H1 (cell line): ENCODE data around the gene MORN4. TPM values are rescaled to one million over a fixed set of nuclear protein-coding genes. Genes with fewer than 3 reads are reported as not detected.

ENCODE experiments used
- CTCF ChIA-PET: fragments of 300-600 bp; sonication (Branson Sonifier 250); formaldehyde crosslinking; loops from one replicate; lab custom pipeline; 2021; ENCODE audit not compliant: partially characterized antibody; lab: Charles Lee
- POLR2A ChIA-PET: fragments of 300-600 bp; sonication (Branson Sonifier 250); formaldehyde crosslinking; loops from one replicate; lab custom pipeline; 2021; ENCODE audit warnings: inconsistent platforms; ENCODE audit not compliant: partially characterized antibody; lab: Charles Lee
- DNase-seq, 2 experiments: peaks; one replicate each; pipeline versions ENCODE4 v3.0.0 to v3.0.0-alpha.2; 2010 to 2022; ENCODE audit warnings: low spot score in 2 of 2, low read depth in 1 of 2, mixed read lengths in 1 of 2
- FAIRE-seq: peaks from 2 replicates; lab custom pipeline; 2011; peaks lifted over from hg19 to GRCh38; lab: Jason Lieb, UNC
- H2AFZ ChIP-seq: 2 replicates; pipeline ENCODE4 v1.8.1; 2012; ENCODE audit warnings: low read length, inconsistent platforms
- H2AK5ac ChIP-seq: 2 replicates; pipeline ENCODE4 v1.6.1; 2013; ENCODE audit warnings: low read depth, low read length
- H2BK120ac ChIP-seq: replicated peaks from 2 replicates; pipeline ENCODE3; 2013; ENCODE audit warnings: low read depth, low read length, inconsistent platforms
- H2BK12ac ChIP-seq: 2 replicates; pipeline ENCODE4 v1.6.1; 2013; ENCODE audit warnings: low read depth, low read length
- H2BK15ac ChIP-seq: 2 replicates; pipeline ENCODE4 v1.6.1; 2013; ENCODE audit warnings: low read length
- H2BK20ac ChIP-seq: 2 replicates; pipeline ENCODE4 v1.6.1; 2013; ENCODE audit warnings: low read length
- H2BK5ac ChIP-seq: 2 replicates; pipeline ENCODE4 v1.6.1; 2013; ENCODE audit warnings: low read depth, low read length
- H3K14ac ChIP-seq: 2 replicates; pipeline ENCODE4 v1.6.1; 2013; ENCODE audit warnings: inconsistent platforms; ENCODE audit not compliant: insufficient read length
- H3K18ac ChIP-seq: 2 replicates; pipeline ENCODE4 v1.6.1; 2013; ENCODE audit warnings: low read length; ENCODE audit errors: extremely low read depth
- H3K23ac ChIP-seq: 2 replicates; pipeline ENCODE4 v1.6.1; 2013; ENCODE audit warnings: inconsistent platforms; ENCODE audit not compliant: insufficient read length
- H3K23me2 ChIP-seq: 2 replicates; pipeline ENCODE4 v1.6.1; 2013; ENCODE audit warnings: low read depth, low read length
- H3K27ac ChIP-seq: 2 replicates; pipeline ENCODE4 v1.6.1; 2011; ENCODE audit warnings: low read depth, low read length, inconsistent platforms
- H3K27me3 ChIP-seq, 4 experiments: replicated peaks in 1 of 4; 1 replicate in 1 of 4; 2 replicates in 3 of 4; pipeline versions ENCODE4 v1.6.1 to v1.8.1; 2011 to 2013; ENCODE audit warnings: low read length in 3 of 4, mild to moderate bottlenecking in 3 of 4, inconsistent platforms in 2 of 4, mixed read lengths in 2 of 4, moderate library complexity in 1 of 4; ENCODE audit not compliant: control insufficient read depth in 3 of 4, insufficient read depth in 3 of 4; ENCODE audit errors: extremely low read depth in 1 of 4
- H3K36me3 ChIP-seq, 4 experiments: 2 replicates each; pipeline versions ENCODE4 v1.6.1 to v1.8.1; 2011 to 2013; ENCODE audit warnings: mild to moderate bottlenecking in 4 of 4, low read length in 3 of 4, moderate library complexity in 2 of 4, control low read depth in 1 of 4, inconsistent platforms in 1 of 4; ENCODE audit not compliant: insufficient read depth in 4 of 4, control insufficient read depth in 2 of 4
- H3K4ac ChIP-seq: replicated peaks from 2 replicates; pipeline ENCODE3; 2013; ENCODE audit warnings: low read length, low read depth, mixed read lengths, inconsistent platforms; ENCODE audit not compliant: insufficient read length
- H3K4me1 ChIP-seq, 4 experiments: replicated peaks in 1 of 4; 1 replicate in 1 of 4; 2 replicates in 3 of 4; pipeline versions ENCODE4 v1.6.1 to v1.8.1; 2011 to 2013; ENCODE audit warnings: low read length in 3 of 4, inconsistent platforms in 2 of 4, mixed read lengths in 1 of 4; ENCODE audit not compliant: insufficient read depth in 4 of 4, control insufficient read depth in 3 of 4
- H3K4me2 ChIP-seq, 2 experiments: 2 replicates each; pipeline versions ENCODE4 v1.6.1 to v1.8.1; 2011 to 2013; ENCODE audit warnings: low read depth in 2 of 2, low read length in 2 of 2, control low read depth in 1 of 2, inconsistent platforms in 1 of 2, mild to moderate bottlenecking in 1 of 2; ENCODE audit not compliant: insufficient read depth in 1 of 2
- H3K4me3 ChIP-seq, 4 experiments: fragments of 200-600, 300-600 bp in 1 of 4; sonication (generic), shearing (Covaris generic), sonication (Bioruptor Twin) in 1 of 4; 2 replicates each; pipeline versions ENCODE4 v1.5.1 to v1.8.1; 2011 to 2016; ENCODE audit warnings: low read length in 4 of 4, low read depth in 3 of 4, control low read depth in 2 of 4, inconsistent platforms in 2 of 4, mild to moderate bottlenecking in 2 of 4, mixed read lengths in 1 of 4, moderate library complexity in 1 of 4; ENCODE audit not compliant: insufficient read depth in 2 of 4; ENCODE audit errors: extremely low read depth in 1 of 4
- H3K56ac ChIP-seq: replicated peaks from 2 replicates; pipeline ENCODE3; 2013; ENCODE audit warnings: low read depth, mild to moderate bottlenecking, mixed read lengths, low read length, inconsistent platforms; ENCODE audit not compliant: insufficient read length
- H3K79me1 ChIP-seq: 2 replicates; pipeline ENCODE4 v1.6.1; 2013; ENCODE audit warnings: low read depth, low read length, control low read depth
- H3K79me2 ChIP-seq, 2 experiments: 2 replicates each; pipeline versions ENCODE4 v1.6.1 to v1.8.1; 2012 to 2013; ENCODE audit warnings: low read length in 2 of 2, mild to moderate bottlenecking in 2 of 2, inconsistent platforms in 1 of 2; ENCODE audit not compliant: insufficient read depth in 2 of 2, control insufficient read depth in 1 of 2
- H3K9ac ChIP-seq, 4 experiments: replicated peaks in 1 of 4; 1 replicate in 1 of 4; 2 replicates in 3 of 4; pipeline versions ENCODE4 v1.6.1 to v1.8.1; 2011 to 2013; ENCODE audit warnings: low read depth in 3 of 4, low read length in 3 of 4, control low read depth in 2 of 4, mild to moderate bottlenecking in 2 of 4, moderate library complexity in 2 of 4, inconsistent platforms in 1 of 4; ENCODE audit errors: extremely low read depth in 1 of 4
- H3K9me3 ChIP-seq, 2 experiments: 2 replicates each; pipeline versions ENCODE4 v1.6.1 to v1.8.1; 2012 to 2013; ENCODE audit warnings: mild to moderate bottlenecking in 2 of 2, moderate library complexity in 2 of 2, control low read depth in 1 of 2, inconsistent platforms in 1 of 2, low read depth in 1 of 2, low read length in 1 of 2, mixed read lengths in 1 of 2; ENCODE audit not compliant: insufficient read depth in 2 of 2
- H4K20me1 ChIP-seq, 2 experiments: replicated peaks in 1 of 2; 2 replicates each; pipeline versions ENCODE3 to v1.8.1; 2011 to 2013; ENCODE audit warnings: inconsistent platforms in 2 of 2, low read length in 2 of 2, mild to moderate bottlenecking in 1 of 2; ENCODE audit not compliant: insufficient read depth in 2 of 2, control insufficient read depth in 1 of 2
- H4K5ac ChIP-seq: 2 replicates; pipeline ENCODE4 v1.6.1; 2013; ENCODE audit warnings: low read length, low read depth, mixed read lengths, inconsistent platforms; ENCODE audit not compliant: insufficient read length
- H4K8ac ChIP-seq: 2 replicates; pipeline ENCODE4 v1.8.0; 2013; ENCODE audit warnings: mild to moderate bottlenecking, moderate library complexity, low read length, inconsistent platforms; ENCODE audit not compliant: insufficient read depth; ENCODE audit errors: extremely low read depth
- H4K91ac ChIP-seq: replicated peaks from 2 replicates; pipeline ENCODE3; 2013; ENCODE audit warnings: low read length, mixed read lengths, inconsistent platforms; ENCODE audit not compliant: insufficient read length
- BACH1 ChIP-seq: IDR thresholded peaks from 2 replicates; pipeline ENCODE4 v1.6.1; 2012; ENCODE audit warnings: low read length, improper control_type of control experiment
- BCL11A ChIP-seq, 2 experiments: IDR thresholded peaks; one replicate each; pipeline ENCODE4 v1.6.1; 2011; ENCODE audit warnings: low read depth in 2 of 2, low read length in 2 of 2, mild to moderate bottlenecking in 2 of 2
- GABPA ChIP-seq: IDR thresholded peaks from 2 replicates; pipeline ENCODE4 v1.6.1; 2011; ENCODE audit warnings: mild to moderate bottlenecking, low read length, moderate library complexity, borderline replicate concordance; ENCODE audit not compliant: insufficient read depth
- MAFK ChIP-seq: IDR thresholded peaks from 2 replicates; pipeline ENCODE4 v1.6.1; 2012; ENCODE audit warnings: low read depth, mild to moderate bottlenecking, improper control_type of control experiment, low read length
- NRF1 ChIP-seq: IDR thresholded peaks from 2 replicates; pipeline ENCODE4 v1.6.1; 2011; ENCODE audit warnings: mild to moderate bottlenecking, low read depth, low read length, improper control_type of control experiment
- PHF8 ChIP-seq: fragments of 200-600 bp; sonication (generic); conservative IDR thresholded peaks from 2 replicates; pipeline ENCODE4 v1.7.1; 2012; ENCODE audit warnings: low read depth, mild to moderate bottlenecking, inconsistent platforms, low read length, moderate library complexity
- RNF2 ChIP-seq: fragments of 200-900, 300-1000 bp; sonication (generic); IDR thresholded peaks from 2 replicates; pipeline ENCODE4 v1.7.1; 2016; ENCODE audit warnings: borderline replicate concordance, low read depth, mild to moderate bottlenecking, antibody characterized with exemption, low read length; ENCODE audit not compliant: poor library complexity, severe bottlenecking; ENCODE audit errors: missing control alignments
- RXRA ChIP-seq: IDR thresholded peaks from 2 replicates; pipeline ENCODE4 v1.6.1; 2011; ENCODE audit warnings: low read depth, mild to moderate bottlenecking, low read length, moderate library complexity; ENCODE audit not compliant: insufficient read depth
- SIX5 ChIP-seq: IDR thresholded peaks from 2 replicates; pipeline ENCODE4 v1.6.1; 2011; ENCODE audit warnings: mild to moderate bottlenecking, low read depth, low read length
- YY1 ChIP-seq: IDR thresholded peaks from 2 replicates; pipeline ENCODE4 v1.6.1; 2011; ENCODE audit warnings: low read depth, mild to moderate bottlenecking, low read length
- WGBS, 2 experiments: shearing (Covaris generic) in 1 of 2; methylation state at CpG; one replicate each; pipeline versions ENCODE4 v1.1.6 to v1.1.7; 2013 to 2015; ENCODE audit warnings: low lambda C conversion rate in 2 of 2, mixed read lengths in 2 of 2, inconsistent platforms in 1 of 2, low coverage in 1 of 2, missing lambda C conversion rate in 1 of 2; ENCODE audit not compliant: insufficient replicate concordance in 2 of 2, insufficient coverage in 1 of 2, insufficient read length in 1 of 2; ENCODE audit errors: extremely low coverage in 1 of 2, missing lambda C conversion rate in 1 of 2; 5-methylcytosine and 5-hydroxymethylcytosine counted together
- polyA plus RNA-seq, 7 experiments: library from polyadenylated mRNA; depleted of rRNA in 3 of 7; stranded (reverse) in 5 of 7; unstranded in 2 of 7; fragments of >200 nt in 5 of 7; fragments of 200-250 nt in 2 of 7; gene quantifications; 1 replicate in 5 of 7; 2 replicates in 1 of 7; 4 replicates in 1 of 7; pipeline versions ENCODE4 v1.2.1 to v1.2.3, GENCODE V29; 2011 to 2013; ENCODE audit warnings: missing spikeins in 2 of 7, mixed read lengths in 2 of 7
- total RNA-seq: library from RNA; stranded (reverse); fragmentation: NEBNext Ultra II Directional; extraction: Animal tissue kit (Norgen Biotek cat#: 25700); gene quantifications from 2 replicates; pipeline ENCODE4 v1.2.1, GENCODE V29; 2021
- TF ChIP-seq, protein P1 (sequence below): IDR thresholded peaks from 2 replicates; pipeline ENCODE4 v1.6.1; 2011; ENCODE audit warnings: low read length, improper control_type of control experiment

Gene MORN4
- total and polyA plus RNA-seq, 2 of the 8 experiments (the other 6 are each of a cell fraction or from before 2014, with no cell fraction given), result 13.6 to 22.0 TPM

GRCh38 chr10:97673736-97674525 is 40.6 kb upstream of the MORN4 start:
- H3K18ac ChIP-seq, result no peak overlapping the region
- H3K4ac ChIP-seq, result no peak overlapping the region
- H3K4me3 ChIP-seq, result no peak overlapping the region
- no peak overlapping the region for H2BK120ac ChIP-seq
- H4K5ac ChIP-seq, result no peak overlapping the region
- no peak overlapping the region for H2AK5ac ChIP-seq
- peaks cover 0 to 2% of the 10 kb centered on the region in 2 experiments for H4K20me1 ChIP-seq
- POLR2A ChIA-PET, result interaction anchor here (1.2 to 1.3 kb wide), 2 partner anchors 9 to 14 kb away, joined by 5 read pairs; partner anchors contain the start of gene AVPI1
- no peak overlapping the region for H2BK12ac ChIP-seq
- H3K56ac ChIP-seq, result no peak overlapping the region
- peaks cover 21 to 39% (median 26%) of the 10 kb centered on the region in 4 experiments for H3K36me3 ChIP-seq
- H2BK5ac ChIP-seq, result no peak overlapping the region
- no peak overlapping the region for H2BK15ac ChIP-seq
- H3K23me2 ChIP-seq, result no peaks in the 10 kb centered on the region
- no peaks in the 10 kb centered on the region for H3K79me1 ChIP-seq
- H4K91ac ChIP-seq, result no peak overlapping the region
- H3K27me3 ChIP-seq, result no peaks in the 10 kb centered on the region
- no peak overlapping the region for H3K9ac ChIP-seq
- no peaks in the 10 kb centered on the region for H3K79me2 ChIP-seq
- no peak overlapping the region for H3K4me2 ChIP-seq
- FAIRE-seq (no peak), DNase-seq (no peak)
- WGBS, 2 experiments, result 94% methylated on average over 8 of the region's 8 CpGs; no CpG with 5 or more reads in 1 of the 2 experiments
- H3K14ac ChIP-seq, result no peak overlapping the region
- no peak overlapping the region for H4K8ac ChIP-seq
- no peaks in the 10 kb centered on the region for H3K9me3 ChIP-seq
- no peak overlapping the region for H3K23ac ChIP-seq
- H3K27ac ChIP-seq, result no peak overlapping the region
- no peaks in the 10 kb centered on the region for H3K4me1 ChIP-seq
- CTCF ChIA-PET, result interaction anchor here (1.1 to 8.5 kb wide), 7 partner anchors 10 to 139 kb away, joined by 3 to 127 read pairs (median 11); partner anchors contain the start of genes AVPI1, MARVELD1 and ZFYVE27
- no peak overlapping the region for H2AFZ ChIP-seq
- no peak overlapping the region for H2BK20ac ChIP-seq
- TF ChIP-seq PHF8 (no peak), BACH1 (no peak), NRF1 (no peak), GABPA (no peak), RNF2 (no peak), MAFK (no peak), YY1 (no peak), SIX5 (no peak), RXRA (no peak), BCL11A (IDR thresholded peaks at IDR 0.05; ENCODE audit: low read depth in 2 of 2, low read length in 2 of 2) (no peak)
- TF ChIP-seq, protein P1, sequence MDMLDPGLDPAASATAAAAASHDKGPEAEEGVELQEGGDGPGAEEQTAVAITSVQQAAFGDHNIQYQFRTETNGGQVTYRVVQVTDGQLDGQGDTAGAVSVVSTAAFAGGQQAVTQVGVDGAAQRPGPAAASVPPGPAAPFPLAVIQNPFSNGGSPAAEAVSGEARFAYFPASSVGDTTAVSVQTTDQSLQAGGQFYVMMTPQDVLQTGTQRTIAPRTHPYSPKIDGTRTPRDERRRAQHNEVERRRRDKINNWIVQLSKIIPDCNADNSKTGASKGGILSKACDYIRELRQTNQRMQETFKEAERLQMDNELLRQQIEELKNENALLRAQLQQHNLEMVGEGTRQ, result no peak
